GM12878 (cell line): ENCODE measurements around the gene SNAP47. TPM values are rescaled to one million over a fixed set of nuclear protein-coding genes. Genes with fewer than 3 reads are reported as not detected.

ENCODE experiments used
- ATAC-seq: fragments of 200-7000 bp; cut with Tn5 transposase; 3 replicates; pipeline ENCODE4 v1.9.1; 2020; ENCODE audit warnings: mild to moderate bottlenecking, moderate library complexity
- BruUV-seq: library from RNA; stranded (reverse); fragments of 400-500 nt; replicated peaks from 2 replicates; lab custom pipeline; 2021; lab: Mats Ljungman, UMichigan
- CTCF ChIA-PET: fragments of 300-600 bp; sonication (Branson Sonifier 250); formaldehyde crosslinking; extraction: SDS; loops from one replicate; lab custom pipeline; 2021; ENCODE audit warnings: inconsistent platforms; lab: Yijun Ruan, JAX
- POLR2A ChIA-PET: fragments of 350-600 bp; formaldehyde crosslinking; extraction: SDS; loops from one replicate; lab custom pipeline; 2021; ENCODE audit warnings: inconsistent platforms; lab: Charles Lee
- RAD21 ChIA-PET: fragments of 300-600 bp; sonication (Branson Sonifier 250); formaldehyde crosslinking; loops from one replicate; lab custom pipeline; 2023; ENCODE audit warnings: antibody characterized with exemption; ENCODE audit not compliant: unreplicated experiment; lab: Charles Lee
- SMC1A ChIA-PET: fragments of 300-600 bp; sonication (Branson Sonifier 250); formaldehyde crosslinking; loops from one replicate; lab custom pipeline; 2023; ENCODE audit not compliant: unreplicated experiment, uncharacterized antibody; lab: Charles Lee
- DNase-seq: peaks from one replicate; pipeline ENCODE4 v3.0.0-alpha.2; 2011; ENCODE audit warnings: low read depth, low spot score
- FAIRE-seq: peaks from 3 replicates; lab custom pipeline; 2011; peaks lifted over from hg19 to GRCh38; lab: Jason Lieb, UNC
- H2AFZ ChIP-seq: 2 replicates; pipeline ENCODE4 v1.6.0; 2011; ENCODE audit warnings: low read depth, low read length, control low read depth; ENCODE audit not compliant: control insufficient read depth
- H3K27ac ChIP-seq: 2 replicates; pipeline ENCODE4 v1.5.1; 2011; ENCODE audit warnings: control low read depth; ENCODE audit not compliant: control insufficient read depth, insufficient read depth
- H3K27me3 ChIP-seq, 2 experiments: replicated peaks in 1 of 2; 2 replicates each; pipeline versions ENCODE4 v1.6.0 to v1.6.1; 2011; ENCODE audit warnings: low read length in 1 of 2; ENCODE audit not compliant: control insufficient read depth in 2 of 2, insufficient read depth in 2 of 2
- H3K36me3 ChIP-seq, 2 experiments: 2 replicates each; pipeline ENCODE4 v1.5.1; 2011; ENCODE audit warnings: low read length in 1 of 2; ENCODE audit not compliant: control insufficient read depth in 2 of 2, insufficient read depth in 2 of 2
- H3K4me1 ChIP-seq: 2 replicates; pipeline ENCODE4 v1.6.1; 2011; ENCODE audit warnings: mild to moderate bottlenecking, low read length, moderate library complexity, mixed read lengths; ENCODE audit not compliant: control insufficient read depth, insufficient read depth
- H3K4me2 ChIP-seq: 2 replicates; pipeline ENCODE4 v1.6.0; 2011; ENCODE audit warnings: control low read depth; ENCODE audit not compliant: control insufficient read depth, insufficient read depth
- H3K4me3 ChIP-seq: fragments of 200-600 bp; sonication (generic); 2 replicates; pipeline ENCODE4 v1.5.1; 2016
- H3K79me2 ChIP-seq: 2 replicates; pipeline ENCODE4 v1.6.0; 2011; ENCODE audit warnings: low read length; ENCODE audit not compliant: control insufficient read depth, insufficient read depth
- H3K9ac ChIP-seq: 2 replicates; pipeline ENCODE4 v1.8.0; 2011; ENCODE audit warnings: low read length, control low read depth, mixed read lengths; ENCODE audit not compliant: control insufficient read depth, insufficient read depth
- H3K9me3 ChIP-seq: replicated peaks from 3 replicates; pipeline ENCODE4 v1.5.1; 2011; ENCODE audit warnings: mild to moderate bottlenecking, low read length; ENCODE audit not compliant: control insufficient read depth, insufficient read depth
- H4K20me1 ChIP-seq: 2 replicates; pipeline ENCODE4 v1.6.0; 2011; ENCODE audit not compliant: control insufficient read depth, insufficient read depth
- EGR1 ChIP-seq, 2 experiments: IDR thresholded peaks; 1 replicate in 1 of 2; 2 replicates in 1 of 2; pipeline ENCODE4 v1.6.1; 2011 to 2012; ENCODE audit warnings: low read depth in 2 of 2, low read length in 2 of 2, borderline replicate concordance in 1 of 2, mild to moderate bottlenecking in 1 of 2, moderate library complexity in 1 of 2
- MYB ChIP-seq: fragments of 150-350 bp; IDR thresholded peaks from 2 replicates; pipeline ENCODE4 v1.6.1; 2014; ENCODE audit warnings: mild to moderate bottlenecking, low read depth, low read length, borderline replicate concordance
- POLR2AphosphoS5 ChIP-seq: IDR thresholded peaks from 2 replicates; pipeline ENCODE4 v1.6.1; 2011; ENCODE audit warnings: mild to moderate bottlenecking, low read length, inconsistent platforms
- POU2F2 ChIP-seq: IDR thresholded peaks from 3 replicates; pipeline ENCODE4 v1.6.1; 2011; ENCODE audit warnings: low read depth, mild to moderate bottlenecking, low read length, borderline replicate concordance
- RB1 ChIP-seq: fragments of 450-650 bp; formaldehyde crosslinking; IDR thresholded peaks from 2 replicates; pipeline ENCODE4 v1.6.1; 2017; ENCODE audit warnings: mild to moderate bottlenecking, borderline replicate concordance
- SPI1 ChIP-seq: IDR thresholded peaks from 2 replicates; pipeline ENCODE4 v1.6.1; 2011; ENCODE audit warnings: low read depth, mild to moderate bottlenecking, low read length, moderate library complexity, borderline replicate concordance; ENCODE audit not compliant: insufficient read depth
- ZNF24 ChIP-seq: fragments of 450-650 bp; IDR thresholded peaks from 2 replicates; pipeline ENCODE4 v1.6.1; 2017; ENCODE audit warnings: antibody characterized with exemption, mild to moderate bottlenecking
- ZNF384 ChIP-seq: IDR thresholded peaks from 2 replicates; pipeline ENCODE4 v1.6.1; 2012; ENCODE audit warnings: low read depth, mild to moderate bottlenecking, low read length, improper control_type of control experiment, borderline replicate concordance
- ZSCAN29 ChIP-seq: fragments of 450-650 bp; IDR thresholded peaks from 2 replicates; pipeline ENCODE4 v1.6.1; 2017; ENCODE audit warnings: mild to moderate bottlenecking, moderate library complexity
- WGBS: methylation state at CpG from one replicate; pipeline ENCODE4 v1.1.6; 2016; ENCODE audit warnings: low lambda C conversion rate; ENCODE audit not compliant: insufficient replicate concordance, insufficient coverage; ENCODE audit errors: missing lambda C conversion rate; 5-methylcytosine and 5-hydroxymethylcytosine counted together
- in situ Hi-C: fragments of 300-500 bp; cut with MboI; formaldehyde crosslinking; loops from 9 replicates; pipeline ENCODE4 v1.14.3; 2018; ENCODE audit warnings: mixed read lengths
- intact Hi-C: fragments of 100-400 bp; cut with micrococcal nuclease; formaldehyde crosslinking; loops from one replicate; pipeline ENCODE4 v1.14.2; 2022; ENCODE audit not compliant: unreplicated experiment
- polyA plus RNA-seq, 11 experiments: library from polyadenylated mRNA; depleted of rRNA in 4 of 11; unstranded in 6 of 11; stranded (reverse) in 5 of 11; fragments of >200 nt; fragmentation: Nextera tagmentation in 4 of 11; fragmentation: Illumina TruSeq in 1 of 11; extraction: Ambion mirVana in 4 of 11; extraction: Trizol in 1 of 11; gene quantifications; 1 replicate in 1 of 11; 2 replicates in 10 of 11; pipeline versions ENCODE4 v1.2.1 to v1.2.3, GENCODE V29; 2011 to 2016; ENCODE audit warnings: inconsistent platforms in 2 of 11, missing spikeins in 2 of 11, low read depth in 1 of 11
- total RNA-seq, 4 experiments: library from RNA; depleted of rRNA in 3 of 4; stranded (reverse); fragments of >200 nt in 3 of 4; fragmentation: Illumina TruSeq in 1 of 4; extraction: Trizol in 1 of 4; gene quantifications; 2 replicates each; pipeline versions ENCODE4 v1.2.1 to v1.2.3, GENCODE V29; 2013 to 2021
- TF ChIP-seq, protein P1 (sequence below): fragments of 450-650 bp; formaldehyde crosslinking; IDR thresholded peaks from 2 replicates; pipeline ENCODE4 v1.4.0; 2022; ENCODE audit warnings: mild to moderate bottlenecking, moderate library complexity
- TF ChIP-seq, protein P2 (sequence below): fragments of 450-650 bp; IDR thresholded peaks from 2 replicates; pipeline ENCODE4 v1.6.1; 2017; ENCODE audit warnings: low read depth, mild to moderate bottlenecking, moderate library complexity
- TF ChIP-seq, protein P3 (sequence below): fragments of 450-650 bp; IDR thresholded peaks from 2 replicates; pipeline ENCODE4 v1.6.1; 2017; ENCODE audit warnings: mild to moderate bottlenecking
- TF ChIP-seq, protein P4 (sequence below): IDR thresholded peaks from 2 replicates; pipeline ENCODE4 v1.6.1; 2012; ENCODE audit warnings: low read length, inconsistent platforms

SNAP47 gene
- total and polyA plus RNA-seq, 10 of the 15 experiments (the other 5 are each of a cell fraction or from before 2014, with no cell fraction given) = 1.3 to 39.6 (median 25.2) TPM

- Histone ChIP-seq H4K20me1 (no peaks in the 10 kb centered on the region), H3K9ac (no peak overlapping the region), H3K4me1 (no peaks in the 10 kb centered on the region), H3K79me2 (peaks cover 9% of the 10 kb centered on the region), H3K9me3 (no peaks in the 10 kb centered on the region), H2AFZ (no peak overlapping the region), H3K4me3 (no peak overlapping the region), H3K4me2 (no peak overlapping the region), H3K36me3 (no peaks in the 10 kb centered on the region), H3K27ac (no peak overlapping the region), H3K27me3 (no peaks in the 10 kb centered on the region)
- BruUV-seq = no TSS peak
- intact Hi-C loops = no loop called here
- CTCF ChIA-PET = no interaction called here
- ATAC-seq (no peak), DNase-seq (no peak), FAIRE-seq (no peak)
- WGBS = 94% methylated on average over 16 of the region's 17 CpGs
- RAD21 ChIA-PET = no interaction called here
- in situ Hi-C loops = no loop called here
- SMC1A ChIA-PET = no interaction called here
- POLR2A ChIA-PET = no interaction called here
- TF ChIP-seq ZSCAN29 (no peak), ZNF24 (no peak), POU2F2 (no peak), ZNF384 (no peak), MYB (no peak), EGR1 (IDR thresholded peaks at IDR 0.05; ENCODE audit: borderline replicate concordance in 1 of 2, low read depth in 2 of 2, low read length in 2 of 2) (no peak), POLR2AphosphoS5 (no peak), SPI1 (no peak), RB1 (no peak)
- TF ChIP-seq, protein P1, sequence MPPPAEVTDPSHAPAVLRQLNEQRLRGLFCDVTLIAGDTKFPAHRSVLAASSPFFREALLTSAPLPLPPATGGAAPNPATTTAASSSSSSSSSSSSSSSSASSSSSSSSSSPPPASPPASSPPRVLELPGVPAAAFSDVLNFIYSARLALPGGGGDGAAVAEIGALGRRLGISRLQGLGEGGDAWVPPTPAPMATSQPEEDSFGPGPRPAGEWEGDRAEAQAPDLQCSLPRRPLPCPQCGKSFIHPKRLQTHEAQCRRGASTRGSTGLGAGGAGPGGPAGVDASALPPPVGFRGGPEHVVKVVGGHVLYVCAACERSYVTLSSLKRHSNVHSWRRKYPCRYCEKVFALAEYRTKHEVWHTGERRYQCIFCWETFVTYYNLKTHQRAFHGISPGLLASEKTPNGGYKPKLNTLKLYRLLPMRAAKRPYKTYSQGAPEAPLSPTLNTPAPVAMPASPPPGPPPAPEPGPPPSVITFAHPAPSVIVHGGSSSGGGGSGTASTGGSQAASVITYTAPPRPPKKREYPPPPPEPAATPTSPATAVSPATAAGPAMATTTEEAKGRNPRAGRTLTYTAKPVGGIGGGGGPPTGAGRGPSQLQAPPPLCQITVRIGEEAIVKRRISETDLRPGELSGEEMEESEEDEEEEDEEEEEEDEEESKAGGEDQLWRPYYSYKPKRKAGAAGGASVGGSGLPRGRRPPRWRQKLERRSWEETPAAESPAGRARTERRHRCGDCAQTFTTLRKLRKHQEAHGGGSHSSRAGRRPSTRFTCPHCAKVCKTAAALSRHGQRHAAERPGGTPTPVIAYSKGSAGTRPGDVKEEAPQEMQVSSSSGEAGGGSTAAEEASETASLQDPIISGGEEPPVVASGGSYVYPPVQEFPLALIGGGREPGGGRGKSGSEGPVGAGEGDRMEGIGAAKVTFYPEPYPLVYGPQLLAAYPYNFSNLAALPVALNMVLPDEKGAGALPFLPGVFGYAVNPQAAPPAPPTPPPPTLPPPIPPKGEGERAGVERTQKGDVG (CRISPR knock-in tag) = no peak
- TF ChIP-seq, protein P2, sequence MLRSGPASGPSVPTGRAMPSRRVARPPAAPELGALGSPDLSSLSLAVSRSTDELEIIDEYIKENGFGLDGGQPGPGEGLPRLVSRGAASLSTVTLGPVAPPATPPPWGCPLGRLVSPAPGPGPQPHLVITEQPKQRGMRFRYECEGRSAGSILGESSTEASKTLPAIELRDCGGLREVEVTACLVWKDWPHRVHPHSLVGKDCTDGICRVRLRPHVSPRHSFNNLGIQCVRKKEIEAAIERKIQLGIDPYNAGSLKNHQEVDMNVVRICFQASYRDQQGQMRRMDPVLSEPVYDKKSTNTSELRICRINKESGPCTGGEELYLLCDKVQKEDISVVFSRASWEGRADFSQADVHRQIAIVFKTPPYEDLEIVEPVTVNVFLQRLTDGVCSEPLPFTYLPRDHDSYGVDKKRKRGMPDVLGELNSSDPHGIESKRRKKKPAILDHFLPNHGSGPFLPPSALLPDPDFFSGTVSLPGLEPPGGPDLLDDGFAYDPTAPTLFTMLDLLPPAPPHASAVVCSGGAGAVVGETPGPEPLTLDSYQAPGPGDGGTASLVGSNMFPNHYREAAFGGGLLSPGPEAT = no peak
- TF ChIP-seq, protein P3, sequence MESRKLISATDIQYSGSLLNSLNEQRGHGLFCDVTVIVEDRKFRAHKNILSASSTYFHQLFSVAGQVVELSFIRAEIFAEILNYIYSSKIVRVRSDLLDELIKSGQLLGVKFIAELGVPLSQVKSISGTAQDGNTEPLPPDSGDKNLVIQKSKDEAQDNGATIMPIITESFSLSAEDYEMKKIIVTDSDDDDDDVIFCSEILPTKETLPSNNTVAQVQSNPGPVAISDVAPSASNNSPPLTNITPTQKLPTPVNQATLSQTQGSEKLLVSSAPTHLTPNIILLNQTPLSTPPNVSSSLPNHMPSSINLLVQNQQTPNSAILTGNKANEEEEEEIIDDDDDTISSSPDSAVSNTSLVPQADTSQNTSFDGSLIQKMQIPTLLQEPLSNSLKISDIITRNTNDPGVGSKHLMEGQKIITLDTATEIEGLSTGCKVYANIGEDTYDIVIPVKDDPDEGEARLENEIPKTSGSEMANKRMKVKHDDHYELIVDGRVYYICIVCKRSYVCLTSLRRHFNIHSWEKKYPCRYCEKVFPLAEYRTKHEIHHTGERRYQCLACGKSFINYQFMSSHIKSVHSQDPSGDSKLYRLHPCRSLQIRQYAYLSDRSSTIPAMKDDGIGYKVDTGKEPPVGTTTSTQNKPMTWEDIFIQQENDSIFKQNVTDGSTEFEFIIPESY = no peak
- TF ChIP-seq, protein P4, sequence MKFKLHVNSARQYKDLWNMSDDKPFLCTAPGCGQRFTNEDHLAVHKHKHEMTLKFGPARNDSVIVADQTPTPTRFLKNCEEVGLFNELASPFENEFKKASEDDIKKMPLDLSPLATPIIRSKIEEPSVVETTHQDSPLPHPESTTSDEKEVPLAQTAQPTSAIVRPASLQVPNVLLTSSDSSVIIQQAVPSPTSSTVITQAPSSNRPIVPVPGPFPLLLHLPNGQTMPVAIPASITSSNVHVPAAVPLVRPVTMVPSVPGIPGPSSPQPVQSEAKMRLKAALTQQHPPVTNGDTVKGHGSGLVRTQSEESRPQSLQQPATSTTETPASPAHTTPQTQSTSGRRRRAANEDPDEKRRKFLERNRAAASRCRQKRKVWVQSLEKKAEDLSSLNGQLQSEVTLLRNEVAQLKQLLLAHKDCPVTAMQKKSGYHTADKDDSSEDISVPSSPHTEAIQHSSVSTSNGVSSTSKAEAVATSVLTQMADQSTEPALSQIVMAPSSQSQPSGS = no peak
Observed at GRCh38 chr1:227741166-227741870, 6.1 kb downstream of the SNAP47 start.
